Stimulated activated CD8-positive, alpha-beta memory T cell treated with anti-CD3 and anti-CD28 coated beads, Interleukin-7, amount 100 ng/mL, for 24 hours (primary cell): ENCODE measurements around the gene GC.
"Not testable (repeated sequence)": the region's sequence is repeated elsewhere in the genome, so short reads cannot be mapped to it uniquely, and the experiment has no call there.

Experiments
- DNase-seq: peaks from one replicate; pipeline ENCODE4 v3.0.0-alpha.2; 2020; ENCODE audit warnings: low read depth

GC gene

GRCh38 chr4:71765821-71766383 is 18.0 kb downstream of the GC start:
- no peak for DNase-seq

- DNase-seq: no peak
Measured at GRCh38 chr4:71765350-71765749, 18.5 kb downstream of the GC start.

- no peak for DNase-seq
Measured at GRCh38 chr4:71752383-71753042, 31.4 kb downstream of the GC start.

GRCh38 chr4:71749008-71749594 is 34.8 kb downstream of the GC start:
- no peak for DNase-seq

- DNase-seq: no peak
Measured at GRCh38 chr4:71746379-71746778, 37.5 kb downstream of the GC start.

GRCh38 chr4:71738782-71739181 is 45.1 kb downstream of the GC start:
- DNase-seq: not testable (repeated sequence)

GRCh38 chr4:71732706-71733105 is 51.2 kb downstream of the GC start:
- no peak for DNase-seq

GRCh38 chr4:71732066-71732465 is 51.8 kb downstream of the GC start:
- DNase-seq: no peak

GRCh38 chr4:71729856-71730255 is 54.0 kb downstream of the GC start:
- no peak for DNase-seq

- DNase-seq: no peak
Measured at GRCh38 chr4:71713611-71714203, 70.2 kb downstream of the GC start.

GRCh38 chr4:71711985-71712348 is 71.9 kb downstream of the GC start:
- no peak for DNase-seq

- no peak for DNase-seq
Measured at GRCh38 chr4:71711044-71711984, 72.6 kb downstream of the GC start.

GRCh38 chr4:71709961-71710360 is 73.9 kb downstream of the GC start:
- DNase-seq: no peak

GRCh38 chr4:71698141-71698540 is 85.7 kb downstream of the GC start:
- no peak for DNase-seq

GRCh38 chr4:71697031-71697430 is 86.8 kb downstream of the GC start:
- DNase-seq: no peak

GRCh38 chr4:71694961-71695360 is 88.9 kb downstream of the GC start:
- no peak for DNase-seq

- DNase-seq: no peak
Measured at GRCh38 chr4:71692963-71693362, 90.9 kb downstream of the GC start.

- no peak for DNase-seq
Measured at GRCh38 chr4:71692198-71692597, 91.7 kb downstream of the GC start.
